Hepatocyte (in vitro differentiated cells): ENCODE data around the gene NYNRIN. TPM values are rescaled to one million over a fixed set of nuclear protein-coding genes. Genes with fewer than 3 reads are reported as not detected.

Experiments used
- DNase-seq: peaks from one replicate; pipeline ENCODE4 v3.0.0-alpha.2; 2016; ENCODE audit warnings: low spot score
- H2AFZ ChIP-seq: fragments of 200-600 bp; sonication (generic); 2 replicates; pipeline ENCODE4 v1.6.0; 2016; ENCODE audit warnings: antibody characterized with exemption, mild to moderate bottlenecking
- H3K27ac ChIP-seq: fragments of 200-600 bp; sonication (generic); 2 replicates; pipeline ENCODE4 v1.5.1; 2016; ENCODE audit warnings: mild to moderate bottlenecking
- H3K27me3 ChIP-seq: fragments of 200-600 bp; sonication (generic); 2 replicates; pipeline ENCODE4 v1.6.1; 2016
- H3K36me3 ChIP-seq: fragments of 200-600 bp; sonication (generic); replicated peaks from 2 replicates; pipeline ENCODE4 v1.5.1; 2016; ENCODE audit warnings: low read depth; ENCODE audit not compliant: insufficient read depth
- H3K4me1 ChIP-seq: fragments of 200-600 bp; sonication (generic); 2 replicates; pipeline ENCODE4 v1.5.1; 2016; ENCODE audit warnings: mild to moderate bottlenecking, moderate library complexity; ENCODE audit not compliant: insufficient read depth
- H3K4me2 ChIP-seq: fragments of 200-600 bp; sonication (generic); 2 replicates; pipeline ENCODE4 v1.6.0; 2016
- H3K4me3 ChIP-seq: fragments of 200-600 bp; sonication (generic); 2 replicates; pipeline ENCODE4 v1.5.1; 2016; ENCODE audit warnings: mild to moderate bottlenecking
- H3K79me2 ChIP-seq: fragments of 200-600 bp; sonication (generic); 2 replicates; pipeline ENCODE4 v1.6.0; 2017; ENCODE audit warnings: mild to moderate bottlenecking
- H3K9me2 ChIP-seq: fragments of 200-600 bp; sonication (generic); replicated peaks from 2 replicates; pipeline ENCODE4 v1.6.0; 2017; ENCODE audit warnings: mild to moderate bottlenecking; ENCODE audit not compliant: insufficient read depth
- H3K9me3 ChIP-seq: fragments of 200-600 bp; sonication (generic); 2 replicates; pipeline ENCODE4 v1.5.1; 2016; ENCODE audit warnings: low read depth, mild to moderate bottlenecking
- H4K20me1 ChIP-seq: fragments of 200-600 bp; sonication (generic); 2 replicates; pipeline ENCODE4 v1.6.0; 2016; ENCODE audit warnings: mild to moderate bottlenecking; ENCODE audit not compliant: insufficient read depth, poor library complexity, severe bottlenecking
- EZH2 ChIP-seq: fragments of 200-600 bp; sonication (generic); IDR thresholded peaks from 2 replicates; pipeline ENCODE4 v1.6.1; 2016; ENCODE audit warnings: antibody characterized with exemption, mild to moderate bottlenecking, borderline replicate concordance
- EZH2phosphoT487 ChIP-seq: fragments of 200-600 bp; sonication (generic); IDR thresholded peaks from one replicate; pipeline ENCODE4 v1.6.1; 2018; ENCODE audit warnings: antibody characterized with exemption, mild to moderate bottlenecking, low read depth, moderate library complexity; ENCODE audit not compliant: unreplicated experiment, severe bottlenecking
- WGBS: methylation state at CpG from one replicate; pipeline ENCODE4 v1.1.6; 2016; ENCODE audit warnings: low lambda C conversion rate; ENCODE audit errors: missing lambda C conversion rate; 5-methylcytosine and 5-hydroxymethylcytosine counted together
- polyA plus RNA-seq: library from polyadenylated mRNA; unstranded; fragments of >200 nt; fragmentation: Nextera tagmentation; extraction: Ambion mirVana; gene quantifications from 2 replicates; pipeline ENCODE4 v1.2.1, GENCODE V29; 2016
- total RNA-seq: library from RNA; depleted of rRNA; stranded (reverse); fragments of >200 nt; gene quantifications from 2 replicates; pipeline ENCODE4 v1.2.3, GENCODE V29; 2014
- TF ChIP-seq, protein P1 (sequence below): fragments of 200-600 bp; sonication (generic); IDR thresholded peaks from 2 replicates; pipeline ENCODE4 v1.5.1; 2016; ENCODE audit warnings: antibody characterized with exemption, mild to moderate bottlenecking; ENCODE audit not compliant: poor library complexity

NYNRIN gene
- total and polyA plus RNA-seq, 2 experiments from 2014 or later = 34.5 to 56.5 TPM

DNA sequence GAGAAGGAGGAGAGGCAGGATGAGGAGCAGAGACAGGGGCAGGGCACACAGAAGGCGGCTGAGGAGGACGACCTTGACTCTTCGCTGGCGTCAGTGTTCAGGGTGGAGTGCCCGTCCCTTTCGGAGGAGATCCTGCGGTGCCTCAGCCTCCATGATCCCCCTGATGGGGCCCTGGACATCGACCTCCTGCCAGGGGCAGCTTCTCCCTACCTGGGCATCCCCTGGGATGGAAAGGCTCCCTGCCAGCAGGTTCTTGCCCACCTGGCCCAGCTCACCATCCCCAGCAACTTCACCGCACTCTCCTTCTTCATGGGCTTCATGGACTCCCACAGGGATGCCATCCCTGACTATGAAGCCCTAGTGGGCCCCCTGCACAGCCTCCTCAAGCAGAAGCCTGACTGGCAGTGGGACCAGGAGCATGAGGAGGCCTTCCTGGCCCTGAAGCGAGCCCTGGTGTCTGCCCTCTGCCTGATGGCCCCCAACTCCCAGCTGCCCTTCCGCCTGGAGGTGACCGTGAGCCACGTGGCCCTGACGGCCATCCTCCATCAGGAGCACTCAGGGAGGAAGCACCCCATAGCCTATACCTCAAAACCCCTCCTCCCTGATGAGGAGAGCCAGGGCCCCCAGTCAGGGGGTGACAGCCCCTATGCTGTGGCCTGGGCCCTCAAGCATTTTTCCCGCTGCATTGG lies 16.1 kb downstream of the NYNRIN start:
- DNase-seq = no peak
- no peaks in the 10 kb centered on the region for H3K36me3 ChIP-seq
- WGBS = 96% methylated on average over 15 of the region's 15 CpGs

DNA sequence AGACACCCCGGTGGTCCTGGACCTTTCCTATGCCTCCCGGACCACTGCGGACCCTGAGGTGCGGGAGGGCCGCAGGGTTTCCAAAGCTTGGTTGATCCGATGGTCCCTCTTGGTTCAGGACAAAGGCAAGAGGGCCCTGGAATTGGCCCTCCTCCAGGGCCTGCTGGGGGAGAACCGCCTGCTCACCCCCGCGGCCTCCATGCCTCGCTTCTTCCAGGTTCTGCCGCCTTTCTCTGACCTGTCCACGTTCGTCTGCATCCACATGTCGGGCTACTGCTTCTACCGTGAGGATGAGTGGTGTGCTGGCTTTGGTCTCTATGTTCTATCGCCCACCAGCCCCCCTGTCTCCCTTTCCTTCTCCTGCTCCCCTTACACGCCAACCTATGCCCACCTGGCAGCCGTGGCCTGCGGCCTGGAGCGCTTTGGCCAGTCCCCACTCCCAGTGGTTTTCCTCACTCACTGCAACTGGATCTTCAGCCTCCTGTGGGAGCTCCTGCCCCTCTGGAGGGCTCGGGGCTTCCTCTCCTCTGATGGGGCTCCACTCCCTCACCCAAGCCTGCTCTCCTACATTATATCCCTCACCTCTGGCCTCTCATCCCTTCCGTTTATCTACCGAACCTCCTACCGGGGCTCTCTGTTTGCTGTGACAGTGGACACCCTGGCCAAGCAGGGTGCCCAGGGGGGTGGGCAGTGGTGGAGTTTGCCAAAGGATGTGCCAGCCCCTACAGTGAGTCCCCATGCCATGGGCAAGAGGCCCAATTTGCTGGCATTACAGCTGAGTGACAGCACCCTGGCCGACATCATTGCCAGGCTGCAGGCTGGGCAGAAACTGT lies 16.8 kb downstream of the NYNRIN start:
- no peaks in the 10 kb centered on the region for H3K79me2 ChIP-seq
- TF ChIP-seq, protein P1, sequence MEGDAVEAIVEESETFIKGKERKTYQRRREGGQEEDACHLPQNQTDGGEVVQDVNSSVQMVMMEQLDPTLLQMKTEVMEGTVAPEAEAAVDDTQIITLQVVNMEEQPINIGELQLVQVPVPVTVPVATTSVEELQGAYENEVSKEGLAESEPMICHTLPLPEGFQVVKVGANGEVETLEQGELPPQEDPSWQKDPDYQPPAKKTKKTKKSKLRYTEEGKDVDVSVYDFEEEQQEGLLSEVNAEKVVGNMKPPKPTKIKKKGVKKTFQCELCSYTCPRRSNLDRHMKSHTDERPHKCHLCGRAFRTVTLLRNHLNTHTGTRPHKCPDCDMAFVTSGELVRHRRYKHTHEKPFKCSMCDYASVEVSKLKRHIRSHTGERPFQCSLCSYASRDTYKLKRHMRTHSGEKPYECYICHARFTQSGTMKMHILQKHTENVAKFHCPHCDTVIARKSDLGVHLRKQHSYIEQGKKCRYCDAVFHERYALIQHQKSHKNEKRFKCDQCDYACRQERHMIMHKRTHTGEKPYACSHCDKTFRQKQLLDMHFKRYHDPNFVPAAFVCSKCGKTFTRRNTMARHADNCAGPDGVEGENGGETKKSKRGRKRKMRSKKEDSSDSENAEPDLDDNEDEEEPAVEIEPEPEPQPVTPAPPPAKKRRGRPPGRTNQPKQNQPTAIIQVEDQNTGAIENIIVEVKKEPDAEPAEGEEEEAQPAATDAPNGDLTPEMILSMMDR = no peak
- TF ChIP-seq EZH2phosphoT487 (no peak), EZH2 (no peak)
- no peaks in the 10 kb centered on the region for H3K9me2 ChIP-seq
- no peaks in the 10 kb centered on the region for H4K20me1 ChIP-seq
- no peak for DNase-seq
- no peak overlapping the region for H3K27ac ChIP-seq
- H3K36me3 ChIP-seq = no peaks in the 10 kb centered on the region
- no peaks in the 10 kb centered on the region for H3K27me3 ChIP-seq
- H3K9me3 ChIP-seq = no peaks in the 10 kb centered on the region
- no peak overlapping the region for H2AFZ ChIP-seq
- no peak overlapping the region for H3K4me2 ChIP-seq
- WGBS = 94% methylated on average over 25 of the region's 25 CpGs
- H3K4me3 ChIP-seq = no peak overlapping the region
- no peaks in the 10 kb centered on the region for H3K4me1 ChIP-seq

More for the DNA sequence above, 16.1 kb downstream of the NYNRIN start:
- Histone ChIP-seq H2AFZ (no peak overlapping the region), H3K9me2 (no peaks in the 10 kb centered on the region), H3K4me3 (no peak overlapping the region), H3K4me2 (no peak overlapping the region), H3K79me2 (no peaks in the 10 kb centered on the region), H3K27ac (no peak overlapping the region), H3K27me3 (no peaks in the 10 kb centered on the region), H3K4me1 (no peaks in the 10 kb centered on the region), H4K20me1 (no peaks in the 10 kb centered on the region), H3K9me3 (no peaks in the 10 kb centered on the region)
- no peak for TF ChIP-seq EZH2
- TF ChIP-seq, protein P1 = no peak
- TF ChIP-seq EZH2phosphoT487 = no peak

DNA sequence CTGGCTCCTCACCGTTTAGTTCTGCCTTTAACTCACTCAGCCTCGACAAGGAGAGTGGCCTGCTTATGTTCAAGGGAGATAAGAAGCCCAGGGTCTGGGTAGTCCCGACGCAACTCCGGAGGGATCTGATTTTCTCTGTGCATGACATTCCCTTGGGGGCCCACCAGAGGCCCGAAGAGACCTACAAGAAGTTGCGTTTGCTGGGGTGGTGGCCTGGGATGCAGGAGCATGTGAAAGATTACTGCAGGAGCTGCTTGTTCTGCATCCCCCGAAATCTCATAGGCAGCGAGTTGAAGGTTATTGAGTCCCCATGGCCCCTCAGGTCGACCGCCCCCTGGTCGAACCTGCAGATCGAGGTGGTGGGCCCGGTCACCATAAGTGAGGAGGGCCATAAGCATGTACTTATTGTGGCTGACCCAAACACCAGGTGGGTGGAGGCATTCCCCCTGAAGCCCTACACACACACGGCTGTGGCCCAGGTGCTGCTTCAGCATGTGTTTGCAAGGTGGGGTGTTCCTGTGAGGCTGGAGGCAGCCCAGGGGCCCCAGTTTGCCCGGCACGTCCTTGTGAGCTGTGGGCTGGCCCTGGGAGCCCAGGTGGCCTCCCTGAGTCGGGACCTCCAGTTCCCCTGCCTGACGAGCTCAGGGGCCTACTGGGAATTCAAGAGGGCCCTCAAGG lies 17.6 kb downstream of the NYNRIN start:
- H3K4me3 ChIP-seq = no peak overlapping the region
- WGBS = 86% methylated on average over 19 of the region's 19 CpGs
- H3K9me3 ChIP-seq = no peaks in the 10 kb centered on the region
- H4K20me1 ChIP-seq = no peaks in the 10 kb centered on the region
- H3K4me2 ChIP-seq = no peak overlapping the region
- no peaks in the 10 kb centered on the region for H3K36me3 ChIP-seq
- TF ChIP-seq EZH2 = no peak
- TF ChIP-seq EZH2phosphoT487 = no peak
- TF ChIP-seq, protein P1 = no peak
- no peak overlapping the region for H2AFZ ChIP-seq
- H3K27me3 ChIP-seq = no peaks in the 10 kb centered on the region
- H3K9me2 ChIP-seq = no peaks in the 10 kb centered on the region
- H3K79me2 ChIP-seq = no peaks in the 10 kb centered on the region
- no peaks in the 10 kb centered on the region for H3K4me1 ChIP-seq
- H3K27ac ChIP-seq = no peak overlapping the region
- DNase-seq = no peak
